Osteocyte (in vitro differentiated cells): ENCODE data around the gene P4HTM. TPM values are rescaled to one million over a fixed set of nuclear protein-coding genes. Genes with fewer than 3 reads are reported as not detected.

Experiments
- DNase-seq: peaks from one replicate; pipeline ENCODE4 v3.0.0; 2021; ENCODE audit warnings: mixed read lengths; ENCODE audit not compliant: unreplicated experiment; ENCODE audit errors: extremely low spot score
- H3K27ac Mint-ChIP-seq: one replicate; pipeline ENCODE4 v1.8.0; 2021; ENCODE audit warnings: mild to moderate bottlenecking, mixed read lengths; ENCODE audit not compliant: unreplicated experiment
- H3K27me3 Mint-ChIP-seq: one replicate; pipeline ENCODE4 v1.8.0; 2021; ENCODE audit warnings: mixed read lengths; ENCODE audit not compliant: unreplicated experiment
- H3K36me3 Mint-ChIP-seq: one replicate; pipeline ENCODE4 v1.8.0; 2021; ENCODE audit warnings: mixed read lengths; ENCODE audit not compliant: unreplicated experiment
- H3K4me1 Mint-ChIP-seq: one replicate; pipeline ENCODE4 v1.8.0; 2021; ENCODE audit warnings: mixed read lengths; ENCODE audit not compliant: unreplicated experiment
- H3K4me3 Mint-ChIP-seq: one replicate; pipeline ENCODE4 v1.8.0; 2021; ENCODE audit warnings: mild to moderate bottlenecking, moderate library complexity, mixed read lengths; ENCODE audit not compliant: unreplicated experiment
- H3K9me3 Mint-ChIP-seq: one replicate; pipeline ENCODE4 v1.8.0; 2021; ENCODE audit warnings: mixed read lengths; ENCODE audit not compliant: unreplicated experiment
- CTCF ChIP-seq: fragments of 200-600 bp; sonication (generic); IDR thresholded peaks from 2 replicates; pipeline ENCODE4 v1.5.0; 2021; ENCODE audit warnings: antibody characterized with exemption, mild to moderate bottlenecking, moderate library complexity
- total RNA-seq: library from RNA; stranded (reverse); gene quantifications from 2 replicates; pipeline ENCODE4 v1.2.1, GENCODE V29; 2021

P4HTM gene
- total RNA-seq, 1 donor from 2014 or later: 35.6 TPM

GRCh38 chr3:48962340-48962739 lies 27.7 kb upstream of the P4HTM start:
- no peak for TF ChIP-seq CTCF
- Mint-ChIP-seq H3K4me3 (no peak overlapping the region), H3K27me3 (no peaks in the 10 kb centered on the region), H3K36me3 (peaks cover 25% of the 10 kb centered on the region), H3K9me3 (no peaks in the 10 kb centered on the region), H3K27ac (no peak overlapping the region), H3K4me1 (peaks cover 10% of the 10 kb centered on the region)
- no peak for DNase-seq

DNA sequence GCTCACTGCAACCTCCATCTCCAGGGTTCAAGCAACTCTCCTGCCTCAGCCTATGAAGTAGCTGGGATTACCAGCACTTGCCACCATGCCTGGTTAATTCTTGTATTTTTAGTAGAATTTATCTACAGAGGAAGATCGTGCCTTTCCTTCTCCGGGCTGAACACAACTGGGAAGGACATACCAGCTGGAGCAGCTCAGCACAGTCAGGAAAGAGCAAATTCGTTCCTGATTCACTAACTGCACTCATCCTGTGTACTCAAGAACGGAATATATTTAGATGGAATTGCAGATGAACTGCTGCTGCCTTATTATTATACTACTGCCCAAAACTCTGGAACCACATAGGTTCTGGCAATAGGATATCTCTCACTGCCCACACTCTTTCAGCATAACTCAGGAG lies 27.1 kb upstream of the P4HTM start:
- peaks cover 26% of the 10 kb centered on the region for H3K36me3 Mint-ChIP-seq
- no peak for TF ChIP-seq CTCF
- H3K27ac Mint-ChIP-seq: no peak overlapping the region
- no peak overlapping the region for H3K4me3 Mint-ChIP-seq
- no peak for DNase-seq
- no peaks in the 10 kb centered on the region for H3K27me3 Mint-ChIP-seq
- no peaks in the 10 kb centered on the region for H3K9me3 Mint-ChIP-seq
- H3K4me1 Mint-ChIP-seq: peaks cover 10% of the 10 kb centered on the region

- no peaks in the 10 kb centered on the region for H3K27me3 Mint-ChIP-seq
- no peaks in the 10 kb centered on the region for H3K9me3 Mint-ChIP-seq
- H3K36me3 Mint-ChIP-seq: peaks cover 29% of the 10 kb centered on the region
Observed at GRCh38 chr3:48963591-48963990, 26.4 kb upstream of the P4HTM start.

DNA sequence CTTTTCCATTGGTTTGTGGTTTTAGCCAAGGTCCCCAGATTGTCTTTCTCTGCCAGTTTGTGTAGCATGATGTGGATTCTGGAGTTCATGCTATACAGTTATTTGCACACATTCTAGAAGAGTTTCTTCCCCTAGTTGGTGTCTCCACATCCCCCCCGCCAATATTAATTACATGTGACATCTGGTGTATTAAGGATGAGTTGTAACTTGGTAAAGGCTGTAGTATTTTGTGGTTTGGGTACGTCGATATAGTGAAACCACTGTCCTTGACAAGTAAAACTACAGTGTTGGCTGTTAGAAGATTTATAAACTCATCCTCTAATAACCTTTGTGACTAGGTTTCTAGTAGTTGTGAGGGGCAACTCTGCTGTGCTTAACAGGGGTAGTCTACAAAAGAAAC lies 23.7 kb upstream of the P4HTM start:
- DNase-seq: no peak
- peaks cover 5% of the 10 kb centered on the region for H3K4me1 Mint-ChIP-seq
- no peak for TF ChIP-seq CTCF
- peaks cover 43% of the 10 kb centered on the region for H3K36me3 Mint-ChIP-seq
- no peaks in the 10 kb centered on the region for H3K27me3 Mint-ChIP-seq
- H3K9me3 Mint-ChIP-seq: no peaks in the 10 kb centered on the region
- H3K4me3 Mint-ChIP-seq: no peak overlapping the region
- no peak overlapping the region for H3K27ac Mint-ChIP-seq

More at GRCh38 chr3:48963591-48963990, 26.4 kb upstream of the P4HTM start:
- Mint-ChIP-seq H3K4me1 (peaks cover 10% of the 10 kb centered on the region), H3K4me3 (no peak overlapping the region), H3K27ac (no peak overlapping the region)
- TF ChIP-seq CTCF: no peak
- no peak for DNase-seq

DNA sequence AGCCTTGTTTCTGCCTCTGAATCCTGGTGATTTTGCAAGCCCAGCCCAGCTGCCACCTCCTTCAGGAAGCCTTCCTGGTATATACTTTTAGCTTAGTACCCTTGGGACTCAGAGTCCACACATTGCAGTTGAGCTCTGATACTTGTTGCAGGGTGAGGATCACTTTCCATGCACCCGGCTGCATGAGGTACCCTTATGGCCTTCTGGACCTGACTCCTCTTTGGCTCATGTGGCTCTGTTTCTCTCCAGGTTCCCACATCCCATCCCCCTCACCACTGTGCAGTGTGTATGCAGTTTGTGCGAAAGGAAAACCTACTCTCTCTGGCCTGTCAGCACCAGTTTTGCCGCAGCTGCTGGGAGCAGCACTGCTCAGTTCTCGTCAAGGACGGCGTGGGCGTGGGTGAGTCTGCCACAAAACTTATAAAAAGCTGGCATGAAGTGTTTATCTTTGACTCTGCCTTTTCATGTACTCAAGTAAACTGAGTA lies 23.1 kb upstream of the P4HTM start:
- no peak for TF ChIP-seq CTCF
- Mint-ChIP-seq H3K9me3 (no peaks in the 10 kb centered on the region), H3K4me1 (peaks cover 5% of the 10 kb centered on the region), H3K4me3 (no peak overlapping the region), H3K36me3 (peaks cover 46% of the 10 kb centered on the region), H3K27me3 (no peaks in the 10 kb centered on the region), H3K27ac (no peak overlapping the region)
- no peak for DNase-seq
